GM18873 (cell line): ENCODE results near the gene PTPRA.

Experiments
- ATAC-seq: cut with Tn5 transposase; IDR thresholded peaks from one replicate; pipeline ENCODE4 v1.9.1; 2021; ENCODE audit warnings: mild to moderate bottlenecking, moderate library complexity, moderate number of reproducible peaks; ENCODE audit not compliant: unreplicated experiment, low FRiP score

PTPRA gene

GRCh38 chr20:2849529-2849928 lies 23.8 kb upstream of the PTPRA start:
- ATAC-seq = no peak

- ATAC-seq = no peak
Measured at GRCh38 chr20:2851086-2851485, 22.2 kb upstream of the PTPRA start.

GRCh38 chr20:2858591-2858990 lies 14.7 kb upstream of the PTPRA start:
- no peak for ATAC-seq

GRCh38 chr20:2859330-2860121 lies 13.8 kb upstream of the PTPRA start:
- ATAC-seq = no peak

- ATAC-seq = no peak
Measured at GRCh38 chr20:2864626-2865025, 8.7 kb upstream of the PTPRA start.

GRCh38 chr20:2865101-2865500 lies 8.2 kb upstream of the PTPRA start:
- no peak for ATAC-seq

- ATAC-seq = no peak
Measured at GRCh38 chr20:2865630-2866029, 7.7 kb upstream of the PTPRA start.

GRCh38 chr20:2866236-2866635 lies 7.0 kb upstream of the PTPRA start:
- ATAC-seq = no peak

GRCh38 chr20:2867081-2867864 lies 6.0 kb upstream of the PTPRA start:
- no peak for ATAC-seq

- ATAC-seq = no peak
Measured at GRCh38 chr20:2869381-2869780, 3.9 kb upstream of the PTPRA start.

GRCh38 chr20:2871111-2871465 lies 2.2 kb upstream of the PTPRA start:
- ATAC-seq = no peak

- ATAC-seq = no peak
Measured at GRCh38 chr20:2871661-2872458, 1.4 kb upstream of the PTPRA start.

- ATAC-seq = peak; percentile 17
Measured at GRCh38 chr20:2872459-2873009, 747 bp upstream of the PTPRA start.

- peak; percentile 27 for ATAC-seq
Measured at GRCh38 chr20:2873747-2874041, 413 bp downstream of the PTPRA start.

- ATAC-seq = no peak
Measured at GRCh38 chr20:2874456-2874855, 1.2 kb downstream of the PTPRA start.

- no peak for ATAC-seq
Measured at GRCh38 chr20:2875690-2876203, 2.5 kb downstream of the PTPRA start.

GRCh38 chr20:2878515-2878914 lies 5.2 kb downstream of the PTPRA start:
- no peak for ATAC-seq

GRCh38 chr20:2879146-2879545 lies 5.9 kb downstream of the PTPRA start:
- ATAC-seq = no peak

- ATAC-seq = no peak
Measured at GRCh38 chr20:2880650-2881049, 7.4 kb downstream of the PTPRA start.

GRCh38 chr20:2883726-2884637 lies 10.7 kb downstream of the PTPRA start:
- no peak for ATAC-seq
